Subcutaneous adipose tissue (tissue), 4 donors: Measurements from ENCODE around the gene ARMC2. TPM values are rescaled to one million over a fixed set of nuclear protein-coding genes. Genes with fewer than 3 reads are reported as not detected.

ENCODE experiments used
- CTCF ChIP-seq: fragments of 450-650 bp; IDR thresholded peaks from one replicate; pipeline ENCODE4 v1.5.1; 2016; ENCODE audit warnings: low read depth, mild to moderate bottlenecking, control low read depth, antibody characterized with exemption, moderate library complexity
- total RNA-seq, 4 donors: library from RNA; depleted of rRNA; stranded (reverse); fragments of >200 nt; gene quantifications; one replicate each; pipeline ENCODE4 v1.1.0, GENCODE V29; 2016

The ARMC2 gene
- total RNA-seq, 4 donors from 2014 or later = 3.6 to 6.5 (median 5.2) TPM

GRCh38 chr6:109006818-109007217 is 158.6 kb downstream of the ARMC2 start:
- TF ChIP-seq CTCF = no peak

- no peak for TF ChIP-seq CTCF
Observed at GRCh38 chr6:109007521-109007920, 159.3 kb downstream of the ARMC2 start.

GRCh38 chr6:109008054-109008453 is 159.8 kb downstream of the ARMC2 start:
- no peak for TF ChIP-seq CTCF

GRCh38 chr6:109008537-109009235 is 160.5 kb downstream of the ARMC2 start:
- TF ChIP-seq CTCF = no peak

- no peak for TF ChIP-seq CTCF
Observed at GRCh38 chr6:109009236-109009961, 161.2 kb downstream of the ARMC2 start.

- no peak for TF ChIP-seq CTCF
Observed at GRCh38 chr6:109009962-109010704, 161.9 kb downstream of the ARMC2 start.

- no peak for TF ChIP-seq CTCF
Observed at GRCh38 chr6:109010705-109011102, 162.5 kb downstream of the ARMC2 start.
